ENCODE measurements around the gene SETDB1.

DNA sequence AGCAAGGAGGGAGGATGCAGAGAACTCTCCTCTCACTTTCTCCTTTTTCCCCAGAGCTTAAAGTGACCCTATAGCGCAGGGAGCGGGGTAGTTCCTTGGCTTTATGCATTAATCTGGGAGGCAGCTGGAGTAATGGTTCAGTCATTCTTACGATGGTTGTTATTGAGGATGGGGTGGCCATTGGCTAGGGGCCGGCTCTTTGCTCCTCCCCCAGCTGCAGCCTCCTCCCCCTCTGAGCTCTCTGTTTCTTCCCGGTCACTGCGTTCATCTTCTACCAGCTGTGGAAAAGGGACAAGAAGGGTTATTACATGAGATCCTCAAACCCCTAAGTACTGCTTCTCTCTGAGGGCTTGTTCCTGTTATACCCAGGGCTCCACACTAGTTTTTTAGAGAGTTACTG, 39.8 kb downstream of the SETDB1 start:
- TF ChIP-seq, protein P1, sequence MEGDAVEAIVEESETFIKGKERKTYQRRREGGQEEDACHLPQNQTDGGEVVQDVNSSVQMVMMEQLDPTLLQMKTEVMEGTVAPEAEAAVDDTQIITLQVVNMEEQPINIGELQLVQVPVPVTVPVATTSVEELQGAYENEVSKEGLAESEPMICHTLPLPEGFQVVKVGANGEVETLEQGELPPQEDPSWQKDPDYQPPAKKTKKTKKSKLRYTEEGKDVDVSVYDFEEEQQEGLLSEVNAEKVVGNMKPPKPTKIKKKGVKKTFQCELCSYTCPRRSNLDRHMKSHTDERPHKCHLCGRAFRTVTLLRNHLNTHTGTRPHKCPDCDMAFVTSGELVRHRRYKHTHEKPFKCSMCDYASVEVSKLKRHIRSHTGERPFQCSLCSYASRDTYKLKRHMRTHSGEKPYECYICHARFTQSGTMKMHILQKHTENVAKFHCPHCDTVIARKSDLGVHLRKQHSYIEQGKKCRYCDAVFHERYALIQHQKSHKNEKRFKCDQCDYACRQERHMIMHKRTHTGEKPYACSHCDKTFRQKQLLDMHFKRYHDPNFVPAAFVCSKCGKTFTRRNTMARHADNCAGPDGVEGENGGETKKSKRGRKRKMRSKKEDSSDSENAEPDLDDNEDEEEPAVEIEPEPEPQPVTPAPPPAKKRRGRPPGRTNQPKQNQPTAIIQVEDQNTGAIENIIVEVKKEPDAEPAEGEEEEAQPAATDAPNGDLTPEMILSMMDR (IDR thresholded peaks at IDR 0.05): no peak
- no peak for TF ChIP-seq POLR2A (IDR thresholded peaks at IDR 0.05)
